Fibroblast of lung (primary cell): ENCODE measurements around the gene SDK2. TPM values are rescaled to one million over a fixed set of nuclear protein-coding genes. Genes with fewer than 3 reads are reported as not detected.

Source experiments
- DNase-seq, 2 donors: peaks; one replicate each; pipeline versions ENCODE4 v3.0.0 to v3.0.0-alpha.2; 2010; ENCODE audit warnings: low read depth in 2 of 2
- H2AFZ ChIP-seq: 2 replicates; pipeline ENCODE4 v1.5.1; 2012; ENCODE audit warnings: low read length, control low read depth, inconsistent platforms
- H3K27ac ChIP-seq: 2 replicates; pipeline ENCODE4 v1.5.1; 2011; ENCODE audit warnings: low read length, control low read depth; ENCODE audit not compliant: insufficient read depth
- H3K27me3 ChIP-seq: 2 replicates; pipeline ENCODE4 v1.5.1; 2011; ENCODE audit warnings: mild to moderate bottlenecking, low read length; ENCODE audit not compliant: control insufficient read depth, insufficient read depth
- H3K36me3 ChIP-seq: 2 replicates; pipeline ENCODE4 v1.5.1; 2011; ENCODE audit warnings: low read length; ENCODE audit not compliant: control insufficient read depth, insufficient read depth
- H3K4me1 ChIP-seq: 2 replicates; pipeline ENCODE4 v1.5.1; 2011; ENCODE audit warnings: low read length; ENCODE audit not compliant: control insufficient read depth, insufficient read depth; ENCODE audit errors: extremely low read depth
- H3K4me2 ChIP-seq: 2 replicates; pipeline ENCODE4 v1.5.1; 2011; ENCODE audit warnings: low read length, control low read depth; ENCODE audit not compliant: insufficient read depth; ENCODE audit errors: extremely low read depth
- H3K4me3 ChIP-seq, 4 experiments: fragments of 200-600 bp in 1 of 4; sonication (generic) in 1 of 4; replicated peaks in 1 of 4; 2 replicates each; pipeline ENCODE4 v1.5.1; 2011 to 2016; ENCODE audit warnings: low read length in 4 of 4, low read depth in 3 of 4, mild to moderate bottlenecking in 3 of 4, control low read depth in 2 of 4, inconsistent platforms in 1 of 4, mixed read lengths in 1 of 4; ENCODE audit not compliant: insufficient read depth in 1 of 4; ENCODE audit errors: control extremely low read depth in 1 of 4
- H3K79me2 ChIP-seq: 2 replicates; pipeline ENCODE4 v1.5.1; 2012; ENCODE audit warnings: mild to moderate bottlenecking, low read length, inconsistent platforms; ENCODE audit not compliant: control insufficient read depth, insufficient read depth
- H3K9ac ChIP-seq: 2 replicates; pipeline ENCODE4 v1.5.1; 2011; ENCODE audit warnings: mild to moderate bottlenecking, low read length, control low read depth; ENCODE audit not compliant: insufficient read depth
- H3K9me3 ChIP-seq: 2 replicates; pipeline ENCODE4 v1.5.1; 2012; ENCODE audit warnings: low read depth, low read length; ENCODE audit not compliant: control insufficient read depth, insufficient read depth
- H4K20me1 ChIP-seq: 2 replicates; pipeline ENCODE4 v1.5.1; 2011; ENCODE audit warnings: low read length; ENCODE audit not compliant: control insufficient read depth, insufficient read depth; ENCODE audit errors: extremely low read depth
- CTCF ChIP-seq, 2 donors: IDR thresholded peaks in 1 of 2; conservative IDR thresholded peaks in 1 of 2; 1 replicate in 1 of 2; 2 replicates in 1 of 2; pipeline ENCODE4 v1.5.1; 2011 to 2012; ENCODE audit warnings: low read length in 2 of 2, control low read depth in 1 of 2, inconsistent platforms in 1 of 2, low read depth in 1 of 2, mild to moderate bottlenecking in 1 of 2
- EZH2 ChIP-seq: IDR thresholded peaks from 2 replicates; pipeline ENCODE4 v1.5.1; 2012; ENCODE audit warnings: low read length, control low read depth, mild to moderate bottlenecking; ENCODE audit errors: missing control alignments
- polyA plus RNA-seq, 2 donors: library from polyadenylated mRNA; depleted of rRNA in 1 of 2; stranded (reverse) in 1 of 2; unstranded in 1 of 2; fragments of >200 nt; gene quantifications; 2 replicates each; pipeline ENCODE4 v1.2.1, GENCODE V29; 2011 to 2012; ENCODE audit warnings: missing spikeins in 1 of 2
- total RNA-seq: library from RNA; depleted of rRNA; stranded (reverse); fragments of >200 nt; gene quantifications from 2 replicates; pipeline ENCODE4 v1.2.1, GENCODE V29; 2014

SDK2 gene
- total and polyA plus RNA-seq, 2 donors (not counting 1 experiment from before 2014, with no cell fraction given): under 0.01 to 0.01 TPM

- Histone ChIP-seq H3K9me3 (no peaks in the 10 kb centered on the region), H3K4me1 (no peaks in the 10 kb centered on the region), H3K9ac (no peak overlapping the region), H4K20me1 (no peaks in the 10 kb centered on the region), H3K4me2 (no peak overlapping the region), H3K4me3 (no peak overlapping the region), H3K27ac (no peak overlapping the region), H2AFZ (no peak overlapping the region), H3K27me3 (no peaks in the 10 kb centered on the region), H3K36me3 (no peaks in the 10 kb centered on the region), H3K79me2 (no peaks in the 10 kb centered on the region)
- DNase-seq: no peak
- TF ChIP-seq EZH2: no peak
- TF ChIP-seq CTCF (conservative IDR thresholded peaks at IDR 0.05 in 1 of 2, IDR thresholded peaks at IDR 0.05 in 1 of 2; ENCODE audit: low read depth in 1 of 2, low read length in 2 of 2): no peak
Observed at GRCh38 chr17:73660366-73660765, 16.1 kb upstream of the SDK2 start.

GRCh38 chr17:73658821-73659515, 14.7 kb upstream of the SDK2 start:
- Histone ChIP-seq H3K4me1 (no peaks in the 10 kb centered on the region), H2AFZ (no peak overlapping the region), H3K9ac (no peak overlapping the region), H3K36me3 (no peaks in the 10 kb centered on the region), H3K4me3 (no peak overlapping the region), H3K27ac (no peak overlapping the region), H3K27me3 (no peaks in the 10 kb centered on the region), H3K79me2 (no peaks in the 10 kb centered on the region), H3K4me2 (no peak overlapping the region), H4K20me1 (no peaks in the 10 kb centered on the region), H3K9me3 (no peaks in the 10 kb centered on the region)
- TF ChIP-seq EZH2 (no peak), CTCF (conservative IDR thresholded peaks at IDR 0.05 in 1 of 2, IDR thresholded peaks at IDR 0.05 in 1 of 2; ENCODE audit: low read depth in 1 of 2, low read length in 2 of 2) (no peak)
- no peak for DNase-seq

GRCh38 chr17:73657473-73658116, 13.3 kb upstream of the SDK2 start:
- H3K27me3 ChIP-seq: no peaks in the 10 kb centered on the region
- no peak overlapping the region for H3K9ac ChIP-seq
- no peaks in the 10 kb centered on the region for H3K4me1 ChIP-seq
- no peaks in the 10 kb centered on the region for H3K36me3 ChIP-seq
- no peaks in the 10 kb centered on the region for H4K20me1 ChIP-seq
- H3K4me3 ChIP-seq: no peak overlapping the region
- DNase-seq: peak; percentile 6 to 57
- peak; percentile 17 to 60 for TF ChIP-seq CTCF (conservative IDR thresholded peaks at IDR 0.05 in 1 of 2, IDR thresholded peaks at IDR 0.05 in 1 of 2; ENCODE audit: low read depth in 1 of 2, low read length in 2 of 2)
- no peak for TF ChIP-seq EZH2
- no peaks in the 10 kb centered on the region for H3K79me2 ChIP-seq
- H3K27ac ChIP-seq: no peak overlapping the region
- no peak overlapping the region for H2AFZ ChIP-seq
- no peaks in the 10 kb centered on the region for H3K9me3 ChIP-seq
- H3K4me2 ChIP-seq: no peak overlapping the region
